ENCODE data around the gene SUN5. TPM values are rescaled to one million over a fixed set of nuclear protein-coding genes. Genes with fewer than 3 reads are reported as not detected.

Gene SUN5
- total RNA-seq, 4 donors from 2014 or later, result not detected

GRCh38 chr20:32986331-32986966, 17.8 kb downstream of the SUN5 start:
- intact Hi-C loops (cut with DNase I; ENCODE audit: low total_unique reads), result no loop called here
- Histone ChIP-seq H3K27me3 (no peaks in the 10 kb centered on the region), H3K36me3 (no peaks in the 10 kb centered on the region), H3K4me3 (no peak overlapping the region), H3K9me3 (no peaks in the 10 kb centered on the region), H3K4me1 (no peaks in the 10 kb centered on the region), H3K27ac (no peak overlapping the region)
- no peak for TF ChIP-seq POLR2A (IDR thresholded peaks at IDR 0.05)
- TF ChIP-seq CTCF (IDR thresholded peaks at IDR 0.05), result no peak
- DNase-seq, result no peak

DNA sequence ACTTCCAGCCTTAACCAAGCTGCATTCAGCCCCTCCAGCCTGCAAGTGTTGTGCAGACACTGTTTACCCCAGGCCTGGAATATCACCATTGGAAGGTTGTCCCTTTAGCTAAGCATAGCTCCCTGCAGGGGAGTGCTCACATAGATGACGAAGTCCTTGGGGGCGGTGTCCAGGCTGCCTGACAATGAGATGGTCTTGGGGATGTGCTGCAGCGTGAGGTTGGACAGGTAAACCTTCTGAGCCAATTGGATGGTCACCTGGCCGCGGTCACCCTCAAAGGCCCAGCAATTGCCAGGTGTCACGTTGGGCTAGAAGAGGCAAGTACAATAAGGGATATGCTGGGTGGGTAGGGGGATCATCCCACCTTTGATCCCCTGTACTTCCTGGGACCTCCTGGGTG, 18.6 kb downstream of the SUN5 start:
- Histone ChIP-seq H3K36me3 (no peaks in the 10 kb centered on the region), H3K27me3 (no peaks in the 10 kb centered on the region), H3K4me1 (no peaks in the 10 kb centered on the region), H3K4me3 (no peak overlapping the region), H3K27ac (no peak overlapping the region), H3K9me3 (no peaks in the 10 kb centered on the region)
- TF ChIP-seq POLR2A (IDR thresholded peaks at IDR 0.05) (no peak), CTCF (IDR thresholded peaks at IDR 0.05) (no peak)
- intact Hi-C loops (cut with DNase I; ENCODE audit: low total_unique reads), result no loop called here
- DNase-seq, result no peak

DNA sequence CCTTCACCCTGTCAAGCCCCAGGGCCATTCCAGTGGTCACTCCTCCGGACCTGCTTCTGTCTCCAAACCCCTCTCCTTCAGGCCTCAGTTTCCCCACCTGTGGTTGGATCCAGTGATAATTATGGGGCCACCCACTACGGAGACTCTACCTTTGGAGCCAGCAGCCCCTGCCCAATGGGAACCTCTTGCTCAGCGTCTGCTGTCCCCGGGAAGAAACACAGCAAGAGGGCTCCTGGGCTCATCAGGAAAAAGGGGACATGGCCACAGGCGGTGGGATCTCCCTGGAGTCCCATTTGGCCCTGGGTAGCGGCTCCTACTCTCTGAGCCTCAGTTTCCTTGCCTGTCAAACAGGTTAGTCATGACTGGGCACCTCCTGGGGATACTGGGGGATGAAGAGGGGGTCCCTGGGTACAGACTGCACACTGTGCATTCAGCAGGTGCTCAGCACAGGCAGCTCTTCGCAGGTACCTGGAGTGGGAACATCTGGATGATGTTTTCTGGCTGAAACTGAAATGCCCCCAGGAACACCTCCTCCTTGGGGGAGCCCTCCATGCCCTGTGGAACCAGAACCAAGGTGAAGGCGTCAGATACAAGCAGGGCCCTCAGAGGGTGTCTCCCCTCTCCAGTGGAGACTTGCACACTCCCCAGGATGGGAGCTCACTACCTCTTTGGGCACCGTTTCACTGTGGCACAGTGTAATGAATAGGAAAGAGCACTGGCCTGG, 19.4 kb downstream of the SUN5 start:
- no peak overlapping the region for H3K27ac ChIP-seq
- no peak for DNase-seq
- H3K36me3 ChIP-seq, result no peaks in the 10 kb centered on the region
- H3K4me3 ChIP-seq, result no peak overlapping the region
- intact Hi-C loops (cut with DNase I; ENCODE audit: low total_unique reads), result no loop called here
- no peaks in the 10 kb centered on the region for H3K4me1 ChIP-seq
- no peak for TF ChIP-seq CTCF (IDR thresholded peaks at IDR 0.05)
- no peaks in the 10 kb centered on the region for H3K27me3 ChIP-seq
- H3K9me3 ChIP-seq, result no peaks in the 10 kb centered on the region

DNA sequence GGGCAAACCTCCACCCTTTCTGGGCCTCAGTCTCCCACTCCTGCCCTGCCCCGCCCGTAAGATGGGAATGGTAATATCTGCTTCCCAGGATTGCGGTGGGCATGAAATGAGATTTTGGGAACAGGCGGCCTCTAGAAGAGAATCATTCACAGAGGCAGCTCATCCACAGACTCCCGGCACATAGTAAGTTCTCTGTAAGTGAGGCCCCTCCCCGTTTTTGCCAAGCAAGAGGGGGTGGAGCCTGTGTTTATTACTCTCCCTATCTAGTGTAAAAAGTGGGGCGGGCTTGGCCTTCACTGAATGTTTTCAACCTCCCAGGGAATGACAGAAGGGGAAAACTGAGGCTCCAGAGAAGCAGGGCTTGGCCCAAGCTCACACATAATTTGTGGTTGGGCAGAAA, 20.0 kb downstream of the SUN5 start:
- intact Hi-C loops (cut with DNase I; ENCODE audit: low total_unique reads), result no loop called here
- TF ChIP-seq POLR2A (IDR thresholded peaks at IDR 0.05) (no peak), CTCF (IDR thresholded peaks at IDR 0.05) (no peak)
- no peaks in the 10 kb centered on the region for H3K36me3 ChIP-seq
- no peak overlapping the region for H3K27ac ChIP-seq
- H3K4me1 ChIP-seq, result no peaks in the 10 kb centered on the region
- DNase-seq, result no peak
- no peaks in the 10 kb centered on the region for H3K9me3 ChIP-seq
- H3K27me3 ChIP-seq, result no peaks in the 10 kb centered on the region
- H3K4me3 ChIP-seq, result no peak overlapping the region

- Histone ChIP-seq H3K4me3 (no peak overlapping the region), H3K27ac (no peak overlapping the region), H3K36me3 (no peaks in the 10 kb centered on the region), H3K4me1 (no peaks in the 10 kb centered on the region), H3K27me3 (no peaks in the 10 kb centered on the region), H3K9me3 (no peaks in the 10 kb centered on the region)
- TF ChIP-seq POLR2A (IDR thresholded peaks at IDR 0.05) (no peak), CTCF (IDR thresholded peaks at IDR 0.05) (no peak)
- intact Hi-C loops (cut with DNase I; ENCODE audit: low total_unique reads), result no loop called here
- DNase-seq, result no peak
These were observed 20.6 kb downstream of the SUN5 start for GRCh38 chr20:32983459-32984112.

Data from uterus (tissue), 4 donors.